OCI-LY7 (cell line): ENCODE results near the gene PAFAH2.

Experiments used
- CTCF ChIP-seq: fragments of 200-600 bp; sonication (generic); conservative IDR thresholded peaks from 2 replicates; pipeline ENCODE4 v1.5.1; 2014; ENCODE audit warnings: mild to moderate bottlenecking, antibody characterized with exemption, low read length, moderate library complexity, mixed read lengths
- EZH2phosphoT487 ChIP-seq: fragments of 200-600 bp; sonication (generic); IDR thresholded peaks from 2 replicates; pipeline ENCODE4 v1.6.1; 2018; ENCODE audit warnings: low read depth, borderline replicate concordance, mild to moderate bottlenecking, mixed run types, antibody characterized with exemption, low read length, moderate library complexity, mixed read lengths

GRCh38 chr1:25993197-25993951, 4.5 kb downstream of the PAFAH2 start:
- no peak for TF ChIP-seq CTCF
- no peak for TF ChIP-seq EZH2phosphoT487
